Upper lobe of left lung (tissue), 4 donors: Measurements from ENCODE around the gene AGL.

Experiments
- POLR2A ChIP-seq, 4 donors: fragments of 450-650 bp; IDR thresholded peaks; one replicate each; pipeline ENCODE4 v1.5.1; 2016 to 2017; ENCODE audit warnings: antibody characterized with exemption in 4 of 4, mild to moderate bottlenecking in 2 of 4
- POLR2AphosphoS5 ChIP-seq, 2 donors: sonication (generic); formaldehyde crosslinking; IDR thresholded peaks; one replicate each; pipeline ENCODE4 v1.5.1; 2017; ENCODE audit warnings: antibody characterized with exemption in 2 of 2
- TF ChIP-seq, protein P1 (sequence below), 6 experiments: fragments of 450-650 bp in 4 of 6; fragments of 200-600 bp in 2 of 6; sonication (generic) in 2 of 6; IDR thresholded peaks; one replicate each; pipeline ENCODE4 v1.5.1; 2016 to 2019; ENCODE audit warnings: antibody characterized with exemption in 6 of 6

DNA sequence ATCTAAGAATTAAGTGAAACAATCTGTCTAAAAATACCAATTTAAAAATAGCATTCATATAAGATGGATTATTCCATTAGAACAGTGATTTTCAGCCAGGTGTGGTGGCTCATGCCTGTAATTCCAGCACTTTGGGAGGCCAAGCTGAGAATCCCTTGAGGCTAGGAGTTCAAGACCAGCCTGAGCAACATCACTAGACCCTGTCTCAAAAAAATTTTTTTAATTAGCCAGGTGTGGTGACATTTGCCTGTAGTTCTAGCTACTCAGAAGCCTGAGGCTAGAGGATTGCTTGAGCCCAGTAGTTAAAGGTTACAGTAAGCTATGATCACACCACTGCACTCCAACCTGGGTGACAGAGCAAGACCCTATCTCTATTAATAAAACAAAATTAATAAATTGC is 84.6 kb downstream of the AGL start:
- TF ChIP-seq POLR2A (IDR thresholded peaks at IDR 0.05) (no peak), POLR2AphosphoS5 (IDR thresholded peaks at IDR 0.05) (no peak)
- TF ChIP-seq, protein P1, sequence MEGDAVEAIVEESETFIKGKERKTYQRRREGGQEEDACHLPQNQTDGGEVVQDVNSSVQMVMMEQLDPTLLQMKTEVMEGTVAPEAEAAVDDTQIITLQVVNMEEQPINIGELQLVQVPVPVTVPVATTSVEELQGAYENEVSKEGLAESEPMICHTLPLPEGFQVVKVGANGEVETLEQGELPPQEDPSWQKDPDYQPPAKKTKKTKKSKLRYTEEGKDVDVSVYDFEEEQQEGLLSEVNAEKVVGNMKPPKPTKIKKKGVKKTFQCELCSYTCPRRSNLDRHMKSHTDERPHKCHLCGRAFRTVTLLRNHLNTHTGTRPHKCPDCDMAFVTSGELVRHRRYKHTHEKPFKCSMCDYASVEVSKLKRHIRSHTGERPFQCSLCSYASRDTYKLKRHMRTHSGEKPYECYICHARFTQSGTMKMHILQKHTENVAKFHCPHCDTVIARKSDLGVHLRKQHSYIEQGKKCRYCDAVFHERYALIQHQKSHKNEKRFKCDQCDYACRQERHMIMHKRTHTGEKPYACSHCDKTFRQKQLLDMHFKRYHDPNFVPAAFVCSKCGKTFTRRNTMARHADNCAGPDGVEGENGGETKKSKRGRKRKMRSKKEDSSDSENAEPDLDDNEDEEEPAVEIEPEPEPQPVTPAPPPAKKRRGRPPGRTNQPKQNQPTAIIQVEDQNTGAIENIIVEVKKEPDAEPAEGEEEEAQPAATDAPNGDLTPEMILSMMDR (IDR thresholded peaks at IDR 0.05), result no peak
